Endometrial microvascular endothelial cells (primary cell): ENCODE measurements around the gene CEBPB. TPM values are rescaled to one million over a fixed set of nuclear protein-coding genes. Genes with fewer than 3 reads are reported as not detected.

Experiments
- in situ Hi-C: cut with HindIII; loops from 2 replicates; pipeline ENCODE4 v1.10.0; 2017; ENCODE audit warnings: low sequenced_read_pairs, low pct_unique_long_range_greater_than_20kb; ENCODE audit errors: inconsistent ontology term
- total RNA-seq: library from RNA; depleted of rRNA; stranded (reverse); fragments of >200 nt; gene quantifications from one replicate; pipeline ENCODE4 v1.2.3, GENCODE V29; 2015; ENCODE audit errors: inconsistent ontology term

Gene CEBPB
- total RNA-seq, 1 donor from 2014 or later, result 10.9 TPM

DNA sequence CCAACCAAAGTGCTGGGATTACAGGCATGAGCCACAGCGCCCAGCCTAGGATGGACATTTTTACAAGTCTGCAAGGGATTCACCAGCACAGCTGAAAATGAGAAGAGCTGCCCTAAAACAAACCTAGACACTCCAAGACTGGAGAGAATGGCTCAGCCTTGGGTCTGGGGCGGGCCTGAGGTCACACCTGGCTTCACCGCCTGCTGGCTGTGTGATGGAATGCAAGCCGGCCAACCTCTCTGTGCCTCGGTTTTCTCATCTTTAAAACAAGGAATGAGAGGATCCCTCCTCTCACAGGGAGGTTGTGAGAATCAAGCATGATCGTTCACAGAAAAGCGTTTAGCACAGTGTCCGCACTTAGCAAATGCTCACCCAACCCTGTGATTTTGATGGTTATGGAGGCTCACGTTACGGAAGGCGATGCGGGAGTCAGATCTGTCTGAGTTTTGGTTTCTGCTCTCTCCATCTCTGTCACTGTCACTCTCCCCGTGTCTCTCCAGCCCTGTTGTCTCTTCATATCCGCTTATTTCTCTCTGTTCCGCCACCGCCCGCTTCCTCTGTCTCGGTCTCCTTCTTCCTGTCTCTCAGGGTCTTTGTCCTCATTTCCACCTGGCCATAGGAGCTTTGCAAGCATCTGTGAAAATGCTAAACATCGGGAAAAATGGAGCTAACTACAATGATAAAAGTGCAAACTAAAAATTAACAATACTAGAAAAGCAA is 47.6 kb downstream of the CEBPB start:
- in situ Hi-C loops, result no loop called here

DNA sequence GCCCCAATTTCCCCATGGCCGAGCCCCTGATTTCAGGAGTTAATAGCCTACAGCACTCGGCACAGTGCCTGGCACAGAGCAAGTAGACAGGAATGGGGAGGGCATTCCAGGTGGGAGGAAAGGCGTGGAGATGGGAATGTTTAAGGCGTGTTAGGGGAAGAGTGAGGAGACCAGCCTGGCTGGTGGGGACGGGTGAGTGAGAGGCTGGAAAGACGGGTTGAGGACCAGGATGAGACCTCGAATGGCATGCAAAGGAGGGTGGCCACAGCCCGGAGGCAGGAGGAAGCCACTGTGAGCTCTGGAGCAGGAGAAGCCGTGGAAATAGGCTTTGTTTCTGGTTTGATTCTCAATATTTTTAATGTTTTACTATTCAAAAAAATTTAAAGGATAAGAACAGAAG is 49.5 kb downstream of the CEBPB start:
- in situ Hi-C loops, result no loop called here

DNA sequence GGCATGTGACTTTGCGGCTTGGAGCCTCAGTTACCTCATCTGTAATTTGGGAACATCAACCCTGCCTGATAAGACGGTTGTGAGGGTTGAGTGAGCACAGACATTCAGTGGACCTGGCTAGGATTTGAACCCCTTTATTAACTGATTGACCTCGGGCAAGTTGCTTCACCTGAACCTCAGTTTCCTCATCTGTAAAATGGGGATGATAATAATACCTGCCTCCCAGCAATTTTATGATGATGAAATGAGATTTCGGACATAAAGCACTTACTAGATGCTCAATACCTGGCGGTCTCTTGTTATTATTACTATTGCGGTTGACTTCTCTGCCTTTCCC is 51.5 kb downstream of the CEBPB start:
- in situ Hi-C loops, result no loop called here

Other genes starting within 250 kb of the CEBPB start
- gene SNAI1, start 207.8 kb upstream of the CEBPB start, total RNA-seq, result 4.0 TPM
- gene UBE2V1, start 77.7 kb upstream of the CEBPB start, total RNA-seq, result 69.7 TPM
- 49.8 TPM for gene PEDS1, start 37.1 kb upstream of the CEBPB start, total RNA-seq